D721Med (cell line): ENCODE results near the gene TOB1.
A peak's percentile ranks its signal among the peaks of the same experiment; 100 is the strongest.

Source experiments
- DNase-seq: peaks from one replicate; pipeline ENCODE4 v3.0.0; 2011; ENCODE audit warnings: low spot score; ENCODE audit not compliant: insufficient read length
- FAIRE-seq: peaks from 2 replicates; lab custom pipeline; 2011; peaks lifted over from hg19 to GRCh38; lab: Jason Lieb, UNC
- TF ChIP-seq, protein P1 (sequence below): IDR thresholded peaks from 2 replicates; pipeline ENCODE4 v1.5.1; 2012; ENCODE audit warnings: mild to moderate bottlenecking, control low read depth; ENCODE audit not compliant: insufficient read depth; ENCODE audit errors: missing control alignments

TOB1 gene

DNA sequence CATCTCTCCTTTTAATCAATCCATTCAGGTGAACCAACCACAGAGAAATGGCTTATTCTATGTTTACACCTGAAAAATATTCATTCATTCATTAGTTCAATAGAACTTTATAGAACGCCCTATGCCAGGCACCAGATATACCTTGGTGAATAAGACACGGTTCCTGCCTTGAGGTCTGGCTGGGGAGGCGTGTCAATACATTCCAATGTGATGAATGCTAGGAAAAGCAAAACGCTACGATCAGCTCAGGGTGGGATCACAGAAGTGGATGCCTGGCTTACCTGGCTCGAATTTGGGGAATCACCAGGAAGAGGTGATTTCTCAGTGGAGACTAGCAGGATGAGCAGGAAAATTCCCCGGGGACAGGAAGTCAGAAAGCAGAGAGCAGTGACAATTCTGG is 48.3 kb downstream of the TOB1 start:
- DNase-seq (no peak), FAIRE-seq (no peak)
- TF ChIP-seq, protein P1, sequence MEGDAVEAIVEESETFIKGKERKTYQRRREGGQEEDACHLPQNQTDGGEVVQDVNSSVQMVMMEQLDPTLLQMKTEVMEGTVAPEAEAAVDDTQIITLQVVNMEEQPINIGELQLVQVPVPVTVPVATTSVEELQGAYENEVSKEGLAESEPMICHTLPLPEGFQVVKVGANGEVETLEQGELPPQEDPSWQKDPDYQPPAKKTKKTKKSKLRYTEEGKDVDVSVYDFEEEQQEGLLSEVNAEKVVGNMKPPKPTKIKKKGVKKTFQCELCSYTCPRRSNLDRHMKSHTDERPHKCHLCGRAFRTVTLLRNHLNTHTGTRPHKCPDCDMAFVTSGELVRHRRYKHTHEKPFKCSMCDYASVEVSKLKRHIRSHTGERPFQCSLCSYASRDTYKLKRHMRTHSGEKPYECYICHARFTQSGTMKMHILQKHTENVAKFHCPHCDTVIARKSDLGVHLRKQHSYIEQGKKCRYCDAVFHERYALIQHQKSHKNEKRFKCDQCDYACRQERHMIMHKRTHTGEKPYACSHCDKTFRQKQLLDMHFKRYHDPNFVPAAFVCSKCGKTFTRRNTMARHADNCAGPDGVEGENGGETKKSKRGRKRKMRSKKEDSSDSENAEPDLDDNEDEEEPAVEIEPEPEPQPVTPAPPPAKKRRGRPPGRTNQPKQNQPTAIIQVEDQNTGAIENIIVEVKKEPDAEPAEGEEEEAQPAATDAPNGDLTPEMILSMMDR: no peak

DNA sequence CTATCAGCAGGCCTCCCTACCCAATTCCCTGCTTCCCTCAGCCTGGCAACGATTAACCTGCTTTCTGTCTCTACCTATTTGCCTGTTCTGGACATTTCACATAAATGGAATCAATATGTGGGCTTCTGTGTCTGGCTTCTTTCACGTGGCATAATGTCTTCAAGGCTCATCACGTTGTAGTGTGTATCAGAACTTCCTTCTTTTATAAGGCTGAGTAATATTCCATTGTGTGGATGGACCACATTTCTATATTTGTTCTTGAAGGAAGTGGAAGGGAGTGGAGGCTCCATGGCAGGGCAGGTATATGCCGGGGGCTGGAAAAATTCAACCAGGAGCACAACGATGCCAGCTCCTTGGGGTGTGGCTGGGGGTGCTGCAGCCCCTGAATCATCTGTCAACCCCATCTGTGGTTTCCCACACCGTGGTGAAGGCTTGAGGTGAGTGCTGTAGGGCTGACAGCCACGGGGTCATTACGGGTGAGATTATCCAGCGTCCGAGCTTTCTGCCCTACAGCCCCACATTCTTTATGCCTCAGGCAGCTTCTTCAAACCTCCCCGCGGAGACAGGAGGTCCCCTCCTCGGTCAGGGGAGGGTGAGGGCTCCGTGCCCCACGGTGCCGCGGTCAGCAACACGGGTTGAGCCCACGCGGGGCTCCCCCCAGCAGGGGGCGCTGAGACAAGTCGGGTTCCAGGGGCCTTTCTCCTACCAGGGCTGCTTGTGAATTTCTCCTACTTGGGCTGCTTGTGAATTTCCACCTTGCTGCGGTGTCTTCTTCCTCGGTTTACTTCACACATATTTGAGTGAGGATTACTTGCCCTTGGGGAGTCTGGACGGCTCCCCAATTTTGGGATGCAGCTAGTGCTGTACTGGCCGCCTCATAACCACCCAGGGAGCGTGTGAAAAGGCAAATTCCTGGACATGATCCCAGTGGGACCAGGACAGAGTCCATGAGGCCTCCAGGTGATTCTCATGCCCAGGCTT is 49.1 kb downstream of the TOB1 start:
- DNase-seq (no peak), FAIRE-seq (no peak)
- TF ChIP-seq, protein P1: peak; percentile 67

DNA sequence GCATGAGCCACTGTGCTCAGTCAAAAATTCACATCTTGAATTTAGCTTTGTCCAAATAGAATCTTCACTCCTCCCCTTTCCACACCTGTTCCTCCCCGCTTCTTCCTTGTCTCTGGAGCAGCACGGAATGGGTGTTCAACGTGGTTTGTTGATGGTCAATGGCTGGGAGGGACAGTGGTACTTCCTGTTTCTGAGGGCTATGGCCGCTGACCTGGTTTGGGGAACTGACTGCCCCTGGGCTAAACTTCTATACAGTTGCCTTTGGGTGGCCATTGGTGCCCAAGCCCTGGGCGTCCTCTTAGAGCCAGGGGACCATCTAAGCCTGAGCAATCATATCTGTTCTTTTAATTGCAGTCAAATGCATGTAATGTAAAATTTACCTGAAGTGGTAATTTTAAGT is 49.9 kb downstream of the TOB1 start:
- DNase-seq: no peak
- no peak for FAIRE-seq
- TF ChIP-seq, protein P1: no peak

DNA sequence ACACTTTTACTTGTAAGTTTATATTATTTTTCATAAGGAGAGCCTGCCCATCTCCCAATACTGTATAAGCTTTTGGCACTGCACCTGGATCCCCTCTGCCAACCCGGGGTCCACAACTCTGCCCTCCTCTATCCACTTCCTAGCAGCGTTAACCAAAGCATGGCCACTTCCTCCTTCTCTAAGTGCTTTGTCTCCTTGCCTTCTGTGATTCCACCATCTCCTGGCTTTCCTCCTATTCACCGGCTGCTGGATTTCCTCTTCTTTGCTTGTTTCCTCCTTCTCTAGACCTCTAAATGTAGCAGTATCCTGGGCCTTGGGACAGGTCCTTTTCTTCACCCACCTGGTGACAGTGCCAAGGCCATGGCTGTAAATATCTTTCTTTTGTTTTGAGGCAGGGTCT is 50.8 kb downstream of the TOB1 start:
- TF ChIP-seq, protein P1: no peak
- DNase-seq (no peak), FAIRE-seq (no peak)

DNA sequence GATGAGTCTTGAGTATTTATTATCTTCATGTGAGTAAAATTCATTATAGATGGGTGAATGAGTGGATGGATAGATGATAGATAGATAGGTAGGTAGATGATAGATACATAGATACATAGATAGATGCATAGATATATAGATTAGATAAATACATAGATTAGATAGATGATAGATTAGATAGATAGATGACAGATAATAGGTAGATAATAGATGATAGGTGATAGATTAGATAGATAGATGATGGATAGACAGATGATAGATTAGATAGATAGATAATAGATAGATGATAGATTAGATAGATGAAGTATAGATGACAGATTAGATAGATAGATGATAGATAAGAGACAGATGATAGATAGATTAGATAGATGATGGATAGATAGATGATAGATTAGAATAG is 52.6 kb downstream of the TOB1 start:
- no peak for FAIRE-seq
- TF ChIP-seq, protein P1: no peak
- no peak for DNase-seq
